ENCODE results near the gene AURKAIP1. TPM values are rescaled to one million over a fixed set of nuclear protein-coding genes. Genes with fewer than 3 reads are reported as not detected.

AURKAIP1 gene
- total and polyA plus RNA-seq, 9 of the 15 experiments (the other 6 are each of a cell fraction or from before 2014, with no cell fraction given), result 7.8 to 478 (median 92.0) TPM

GRCh38 chr1:1399187-1399871 is 24.3 kb upstream of the AURKAIP1 start, which contains the start of gene CCNL2 (continued):
- peak in 1 of 2 experiments; percentile 97; a peak in 2 of 4 replicates for TF ChIP-seq MLLT1 (IDR thresholded peaks at IDR 0.05)
- TF ChIP-seq THRAP3 (IDR thresholded peaks at IDR 0.05; ENCODE audit: borderline replicate concordance), result no peak
- no peak; the same call in 1 of the 2 replicates for TF ChIP-seq SMC3 (conservative IDR thresholded peaks at IDR 0.05; ENCODE audit: insufficient read depth, low read depth, low read length)
- TF ChIP-seq IRF9 (tag; IDR thresholded peaks at IDR 0.05), result no peak
- TF ChIP-seq ZNF140 (CRISPR knock-in tag; IDR thresholded peaks at IDR 0.05), result no peak
- no peak for TF ChIP-seq ZNF174 (CRISPR knock-in tag; IDR thresholded peaks at IDR 0.05)
- TF ChIP-seq MBD2 (IDR thresholded peaks at IDR 0.05; ENCODE audit: borderline replicate concordance, low read depth), result peak; percentile 98
- no peak for TF ChIP-seq IRF1 (CRISPR knock-in tag; IDR thresholded peaks at IDR 0.05; ENCODE audit: borderline replicate concordance)
- peak; percentile 86; the same call in 1 of the 2 replicates for TF ChIP-seq CBX1 (IDR thresholded peaks at IDR 0.05; ENCODE audit: low read depth)
- 0 out of 2 replicates have a peak, but pooled peaks have one; percentile 10 for TF ChIP-seq XRCC5 (IDR thresholded peaks at IDR 0.05; ENCODE audit: low read depth, low read length)
- no peak for TF ChIP-seq GTF2A2 (tag; IDR thresholded peaks at IDR 0.05)
- peak in 1 of 2 experiments; percentile 54; a peak in 1 of 4 replicates for TF ChIP-seq RCOR1 (IDR thresholded peaks at IDR 0.05; ENCODE audit: borderline replicate concordance in 1 of 2, low read depth in 2 of 2, low read length in 2 of 2)
- no peak for TF ChIP-seq NFE2L1 (tag; IDR thresholded peaks at IDR 0.05; ENCODE audit: borderline replicate concordance, low read depth)
- no peak for TF ChIP-seq FOXM1 (IDR thresholded peaks at IDR 0.05; ENCODE audit: low read depth)
- peak; percentile 90 for TF ChIP-seq FOXM1 (CRISPR knock-in tag; IDR thresholded peaks at IDR 0.05; ENCODE audit: low read depth)
- no peak for TF ChIP-seq ZNF134 (CRISPR knock-in tag; conservative IDR thresholded peaks at IDR 0.05)
- TF ChIP-seq MAZ (CRISPR knock-in tag; conservative IDR thresholded peaks at IDR 0.05 in 1 of 2, IDR thresholded peaks at IDR 0.05 in 1 of 2), result peak; percentile 94 to 96
- TF ChIP-seq NFRKB (IDR thresholded peaks at IDR 0.05; ENCODE audit: low read depth), result peak; percentile 98
- no peak for TF ChIP-seq DACH1 (IDR thresholded peaks at IDR 0.05; ENCODE audit: partially characterized antibody)
- TF ChIP-seq ZNF354B (CRISPR knock-in tag; IDR thresholded peaks at IDR 0.05), result no peak
- peak in 1 of 2 experiments; percentile 94; a peak in 2 of 4 replicates for TF ChIP-seq HDAC1 (IDR thresholded peaks at IDR 0.05)
- peak; percentile 93; the same call in 1 of the 2 replicates for TF ChIP-seq PHF8 (IDR thresholded peaks at IDR 0.05; ENCODE audit: borderline replicate concordance, low read length)
- TF ChIP-seq MED1 (CRISPR knock-in tag; IDR thresholded peaks at IDR 0.05; ENCODE audit: borderline replicate concordance), result no peak
- TF ChIP-seq FOSL1 (tag; conservative IDR thresholded peaks at IDR 0.05), result 0 out of 2 replicates have a peak, but pooled peaks have one; percentile 19
- TF ChIP-seq NR2C1 (IDR thresholded peaks at IDR 0.05), result peak; percentile 91
- peak; percentile 92 for TF ChIP-seq NR2C1 (tag; IDR thresholded peaks at IDR 0.05)
- TF ChIP-seq PTRF (tag; IDR thresholded peaks at IDR 0.05), result no peak

All from K562 (cell line).